Stimulated activated naive CD8-positive, alpha-beta T cell treated with anti-CD3 and anti-CD28 coated beads, Interleukin-15, Interleukin-2, amounts not matched to agents 100 U/mL and 50 U/mL, for 24 hours (primary cell): ENCODE measurements around the gene UBE2E1.
A peak's percentile ranks its signal among the peaks of the same experiment; 100 is the strongest.
"Not testable (repeated sequence)": the region's sequence is repeated elsewhere in the genome, so short reads cannot be mapped to it uniquely, and the experiment has no call there.

Source experiments
- ATAC-seq: fragments of 150-1000 bp; cut with Tn5 transposase; one replicate; pipeline ENCODE4 v1.10.0; 2021
- DNase-seq: peaks from one replicate; pipeline ENCODE4 v3.0.0; 2021

UBE2E1 gene

GRCh38 chr3:23822559-23822958, 16.8 kb downstream of the UBE2E1 start:
- no peak for DNase-seq
- no peak for ATAC-seq

GRCh38 chr3:23823620-23824019, 17.9 kb downstream of the UBE2E1 start:
- ATAC-seq (no peak), DNase-seq (no peak)

GRCh38 chr3:23824699-23825444, 19.1 kb downstream of the UBE2E1 start:
- ATAC-seq (no peak), DNase-seq (no peak)

GRCh38 chr3:23825802-23826201, 20.0 kb downstream of the UBE2E1 start:
- DNase-seq = no peak
- ATAC-seq = no peak

GRCh38 chr3:23826382-23827064, 20.8 kb downstream of the UBE2E1 start:
- ATAC-seq = no peak
- DNase-seq = no peak

GRCh38 chr3:23829242-23829934, 23.6 kb downstream of the UBE2E1 start:
- ATAC-seq (no peak), DNase-seq (no peak)

- ATAC-seq (peak; percentile 82), DNase-seq (no peak)
Measured at GRCh38 chr3:23830869-23831484, 25.2 kb downstream of the UBE2E1 start.

- DNase-seq (no peak), ATAC-seq (no peak)
Measured at GRCh38 chr3:23831517-23832394, 26.0 kb downstream of the UBE2E1 start.

GRCh38 chr3:23832523-23832922, 26.8 kb downstream of the UBE2E1 start:
- DNase-seq = no peak
- ATAC-seq = no peak

- ATAC-seq (no peak), DNase-seq (no peak)
Measured at GRCh38 chr3:23834082-23834870, 28.5 kb downstream of the UBE2E1 start.

- ATAC-seq = no peak
- DNase-seq = no peak
Measured at GRCh38 chr3:23835087-23835486, 29.3 kb downstream of the UBE2E1 start.

GRCh38 chr3:23835802-23836201, 30.0 kb downstream of the UBE2E1 start:
- DNase-seq (no peak), ATAC-seq (no peak)

- peak; percentile 46 for ATAC-seq
- no peak for DNase-seq
Measured at GRCh38 chr3:23836536-23837230, 30.9 kb downstream of the UBE2E1 start.

- ATAC-seq (no peak), DNase-seq (no peak)
Measured at GRCh38 chr3:23837286-23837685, 31.5 kb downstream of the UBE2E1 start.

- no peak for DNase-seq
- no peak for ATAC-seq
Measured at GRCh38 chr3:23837691-23838090, 31.9 kb downstream of the UBE2E1 start.

- ATAC-seq (no peak), DNase-seq (no peak)
Measured at GRCh38 chr3:23840521-23840920, 34.8 kb downstream of the UBE2E1 start.

- DNase-seq (no peak), ATAC-seq (no peak)
Measured at GRCh38 chr3:23843869-23844268, 38.1 kb downstream of the UBE2E1 start.

GRCh38 chr3:23845326-23846216, 39.8 kb downstream of the UBE2E1 start:
- DNase-seq = no peak
- no peak for ATAC-seq

- not testable (repeated sequence) for ATAC-seq, DNase-seq
Measured at GRCh38 chr3:23849462-23849861, 43.7 kb downstream of the UBE2E1 start.
